Activated CD8-positive, alpha-beta memory T cell treated with anti-CD3 and anti-CD28 coated beads, Interleukin-2, amount 50 U/mL, for 1 hour (primary cell): ENCODE measurements around the gene AP4M1.
A peak's percentile ranks its signal among the peaks of the same experiment; 100 is the strongest.
"Not testable (repeated sequence)": the region's sequence is repeated elsewhere in the genome, so short reads cannot be mapped to it uniquely, and the experiment has no call there.

Experiments
- DNase-seq: peaks from one replicate; pipeline ENCODE4 v3.0.0-alpha.2; 2020; ENCODE audit errors: extremely low read depth

The AP4M1 gene

DNA sequence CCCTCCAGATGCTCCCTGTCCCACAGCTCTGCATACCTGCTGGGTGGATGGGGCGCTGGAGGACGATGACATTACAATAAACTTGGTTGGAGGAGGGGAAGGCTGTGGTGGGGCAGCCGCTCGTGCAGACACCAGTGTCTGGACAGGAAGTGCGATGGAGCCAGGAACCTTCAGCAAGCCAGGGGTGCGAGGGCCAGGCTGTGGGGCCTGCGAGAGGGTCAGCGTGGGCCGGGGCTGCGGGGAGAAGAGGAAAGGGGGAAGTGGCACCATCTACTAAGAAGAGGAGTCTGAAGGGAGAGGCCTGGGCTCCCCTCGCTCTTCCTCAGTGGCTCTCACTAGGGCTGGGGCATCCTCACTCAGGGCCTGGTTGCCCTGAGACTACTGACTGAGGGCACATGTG is 6.4 kb downstream of the AP4M1 start:
- DNase-seq, result no peak

DNA sequence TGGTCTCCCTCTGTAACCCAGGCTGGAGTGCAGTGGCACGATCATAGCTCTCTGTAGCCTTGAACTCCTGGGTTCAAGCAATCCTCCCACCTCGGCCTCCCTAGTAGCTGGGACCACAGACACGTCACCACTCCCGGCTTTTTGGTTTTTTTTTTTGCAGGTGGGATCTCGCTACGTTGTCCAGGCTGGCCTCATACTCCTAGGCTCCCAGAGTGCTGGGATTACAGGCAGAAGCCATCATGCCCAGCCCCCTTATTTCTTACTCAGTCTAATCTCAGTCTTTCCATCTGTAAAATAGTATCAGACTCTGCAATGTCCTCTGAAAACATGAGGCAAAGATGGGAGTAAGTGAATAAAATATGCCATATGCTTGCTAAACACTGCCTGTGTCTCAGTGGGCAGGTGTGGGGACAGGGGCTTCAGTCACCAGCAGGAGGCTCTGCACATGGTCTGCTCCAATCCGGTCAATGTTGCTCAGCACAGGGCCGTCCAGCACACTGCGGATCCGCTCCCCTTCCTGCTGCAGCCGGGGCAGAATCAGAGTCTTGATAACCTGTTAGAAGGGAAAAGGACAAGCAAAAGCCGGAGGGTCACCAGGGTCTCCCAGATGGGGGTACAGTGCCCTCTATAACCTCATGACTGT is 8.2 kb downstream of the AP4M1 start:
- DNase-seq, result no peak

DNA sequence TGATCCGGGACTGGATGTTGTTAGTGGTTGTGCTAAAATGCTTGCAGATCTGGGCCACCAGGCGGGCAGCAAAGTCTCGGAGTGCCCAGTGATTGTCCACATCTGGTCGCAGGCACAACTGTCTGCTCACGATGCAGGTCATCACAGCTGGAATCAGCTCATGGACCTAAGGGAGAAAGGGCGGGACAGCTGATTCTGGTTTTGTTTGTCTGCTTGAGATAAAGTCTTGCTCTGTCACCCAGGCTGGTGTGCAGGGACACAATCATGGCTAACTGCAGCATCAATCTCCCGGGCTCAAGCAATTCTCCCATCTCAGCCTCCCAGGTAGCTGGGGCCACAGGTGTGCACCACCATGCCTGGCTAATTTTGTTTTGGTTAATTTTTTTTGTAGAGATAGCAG is 9.7 kb downstream of the AP4M1 start:
- DNase-seq, result no peak

DNA sequence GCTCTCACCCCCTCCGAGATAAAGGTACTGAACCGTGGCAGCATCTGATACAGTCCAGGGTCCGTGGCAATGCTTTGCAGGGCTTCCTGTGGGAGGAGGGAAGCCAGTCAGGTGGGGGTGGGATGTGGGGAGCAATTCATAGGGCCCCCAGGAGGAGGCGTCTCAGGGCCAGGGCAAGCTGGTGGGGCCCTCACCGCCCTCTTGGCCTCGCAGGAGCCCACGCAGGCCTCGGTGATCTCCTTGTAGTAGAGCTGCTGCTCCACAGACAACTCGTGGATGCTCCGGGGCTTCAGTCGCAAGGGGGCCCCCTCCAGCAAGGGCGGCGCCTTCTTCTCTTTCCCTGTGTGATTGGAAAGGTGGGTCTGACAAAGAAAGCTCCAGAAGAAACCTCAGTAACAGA is 10.5 kb downstream of the AP4M1 start:
- no peak for DNase-seq

DNA sequence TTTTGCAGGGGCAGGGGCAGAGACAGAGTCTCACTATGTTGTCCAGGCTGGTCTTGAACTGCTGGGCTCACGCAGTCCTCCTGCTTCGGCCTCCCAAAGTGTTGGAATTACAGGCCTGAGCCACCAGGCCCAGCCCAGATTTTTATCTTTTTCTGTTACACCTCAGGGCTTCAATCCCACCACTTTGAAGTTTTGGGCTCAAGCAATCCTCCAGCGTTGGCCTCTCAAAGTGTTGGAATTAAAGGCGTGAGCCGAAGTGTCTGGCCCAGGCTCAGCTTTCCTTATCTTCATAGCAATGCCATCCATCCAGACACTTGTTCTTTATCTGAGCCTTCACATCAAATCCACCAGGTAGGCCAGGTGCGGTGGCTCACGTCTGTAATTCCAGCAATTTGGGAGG is 13.6 kb downstream of the AP4M1 start:
- DNase-seq, result no peak

DNA sequence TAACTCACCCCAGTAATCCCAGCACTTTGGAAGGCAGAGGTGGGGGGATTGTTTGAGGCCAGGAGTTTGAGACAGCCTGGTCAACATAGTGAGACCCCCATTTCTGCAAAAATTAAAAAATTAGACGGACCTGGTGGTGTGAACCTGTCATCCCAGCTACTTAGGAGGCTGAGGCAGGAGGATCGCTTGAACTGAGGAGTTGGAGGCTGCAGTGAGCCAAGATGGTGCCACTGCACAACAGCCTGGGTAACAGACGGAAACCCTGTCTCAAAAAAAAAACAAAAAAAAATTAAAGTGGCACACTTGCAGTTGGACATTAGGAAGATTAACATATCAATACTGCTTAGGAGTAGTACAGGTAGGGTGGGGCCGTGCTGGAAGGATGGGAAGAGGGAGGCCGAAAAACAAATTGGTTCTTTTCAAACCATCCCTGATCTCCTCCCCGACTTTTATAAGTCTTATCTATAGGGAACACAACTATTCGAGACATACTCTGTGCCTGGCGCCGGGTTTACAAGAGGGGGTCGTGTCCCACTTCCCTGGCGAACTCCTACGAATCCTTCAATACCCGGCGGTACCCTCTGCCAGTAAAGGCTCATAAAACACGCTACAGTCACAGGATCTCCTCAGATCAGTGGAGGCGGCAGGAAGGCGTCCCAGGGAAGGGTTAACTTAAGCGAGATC is 17.1 kb downstream of the AP4M1 start:
- no peak for DNase-seq

DNA sequence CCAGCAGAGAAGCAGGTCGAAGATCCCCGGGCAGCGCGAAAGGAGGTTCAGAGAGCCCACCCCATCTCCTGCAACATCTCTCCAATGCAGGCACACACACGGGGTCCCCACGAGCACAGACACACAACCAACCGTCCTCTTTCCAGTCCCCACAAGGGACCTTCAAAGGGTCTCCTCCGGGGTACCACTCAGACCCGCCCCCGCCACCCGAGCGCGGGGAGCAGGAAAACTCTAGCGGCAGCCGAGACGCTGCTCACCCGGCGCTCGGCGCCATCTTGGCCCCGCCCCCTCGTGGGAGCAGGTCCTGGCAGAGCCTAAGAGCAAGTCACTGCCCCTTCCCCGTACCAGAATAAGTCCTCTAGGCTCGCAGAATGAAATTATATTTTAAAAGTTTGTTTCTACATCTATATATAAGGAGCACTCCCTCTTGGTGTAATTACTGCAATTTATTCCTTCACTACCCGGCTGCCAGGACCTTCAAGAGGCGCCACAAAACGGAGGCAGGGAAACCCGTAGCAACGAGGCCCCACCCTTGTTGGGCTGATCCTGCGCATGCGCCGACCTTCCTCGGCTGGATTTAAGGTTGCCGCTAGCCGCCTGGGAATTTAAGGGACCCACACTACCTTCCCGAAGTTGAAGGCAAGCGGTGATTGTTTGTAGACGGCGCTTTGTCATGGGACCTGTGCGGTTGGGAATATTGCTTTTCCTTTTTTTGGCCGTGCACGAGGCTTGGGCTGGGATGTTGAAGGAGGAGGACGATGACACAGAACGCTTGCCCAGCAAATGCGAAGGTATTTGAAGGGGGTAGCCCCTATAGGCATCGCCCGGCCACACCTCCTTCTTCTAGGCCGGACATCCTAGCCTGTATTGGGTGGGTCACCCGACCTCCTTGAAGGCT is 17.9 kb downstream of the AP4M1 start, which contains the start of the genes CNPY4 and TAF6:
Gene CNPY4, plus strand, starts transcription at position 563 of the 898 bp plus-strand sequence. Its CDS starts 111 bp downstream, at position 674.
Gene TAF6, minus strand, starts transcription at position 287 of the 898 bp plus-strand sequence. CDS start 5,149 bp downstream, outside the sequence.
- peak; percentile 95 for DNase-seq

DNA sequence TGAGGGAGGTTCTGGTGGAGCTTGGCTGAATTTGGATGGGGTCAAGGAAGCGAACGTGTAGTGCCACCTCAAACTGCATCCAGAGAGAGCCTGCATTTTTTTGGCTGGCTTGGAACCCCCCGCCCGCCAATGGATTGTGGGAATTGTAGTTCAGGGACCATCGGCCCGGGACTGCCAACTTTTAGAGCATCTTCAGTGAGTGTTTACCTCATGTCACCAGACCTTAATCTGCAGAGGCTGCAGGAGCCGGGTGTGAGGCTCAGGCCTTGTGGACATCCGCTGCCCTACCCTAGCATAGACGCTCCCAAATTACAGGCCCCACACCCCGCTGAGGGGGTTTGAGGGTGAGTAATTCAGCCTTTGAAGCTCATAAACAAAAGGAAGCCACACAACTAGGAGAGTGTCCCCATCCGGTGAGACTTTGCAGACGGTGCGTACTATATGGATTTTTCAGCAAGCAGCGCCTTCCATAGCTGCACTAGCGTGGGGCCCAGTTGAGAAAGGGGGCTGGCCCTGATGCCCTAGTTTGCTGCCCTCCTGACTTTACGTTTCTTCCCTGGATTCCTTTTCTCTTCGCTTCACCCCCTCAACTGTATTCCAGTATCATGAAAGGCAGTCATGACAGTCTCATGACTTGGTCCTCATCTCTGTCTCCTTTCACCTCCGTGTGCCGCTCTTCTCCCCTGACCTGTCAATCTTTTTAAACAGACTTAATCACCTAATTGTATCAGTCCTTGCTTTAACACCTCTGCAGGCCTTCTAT is 18.7 kb downstream of the AP4M1 start:
- DNase-seq, result peak; percentile 28

DNA sequence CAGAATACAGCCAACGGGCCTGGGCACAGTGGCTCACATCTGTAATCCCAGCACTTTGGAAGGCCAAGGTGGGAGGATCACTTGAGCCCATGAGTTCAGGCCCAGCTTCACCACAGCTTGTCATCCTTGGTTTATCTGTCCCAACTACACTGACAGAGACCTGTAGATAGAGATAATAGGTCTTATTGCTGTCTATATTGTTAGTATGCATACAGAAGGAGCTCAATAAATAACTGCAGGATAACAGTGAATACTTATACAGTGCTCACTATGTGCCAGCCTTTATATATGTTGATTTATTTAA is 19.2 kb downstream of the AP4M1 start:
- DNase-seq, result no peak

DNA sequence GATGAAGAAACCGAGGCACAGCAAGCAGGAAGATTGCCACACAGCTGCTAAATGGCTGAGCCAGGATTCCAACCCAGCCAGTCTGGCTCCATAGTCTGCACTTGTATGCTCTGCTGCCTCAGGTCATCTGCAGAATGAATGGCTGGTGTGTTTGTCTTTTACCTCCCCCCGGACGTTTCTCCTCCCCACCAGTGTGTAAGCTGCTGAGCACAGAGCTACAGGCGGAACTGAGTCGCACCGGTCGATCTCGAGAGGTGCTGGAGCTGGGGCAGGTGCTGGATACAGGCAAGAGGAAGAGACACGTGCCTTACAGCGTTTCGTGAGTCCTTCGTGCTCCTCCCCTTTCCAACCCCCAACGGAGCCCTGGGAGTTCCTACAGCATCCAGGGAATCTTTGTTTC is 20.6 kb downstream of the AP4M1 start:
- no peak for DNase-seq

DNA sequence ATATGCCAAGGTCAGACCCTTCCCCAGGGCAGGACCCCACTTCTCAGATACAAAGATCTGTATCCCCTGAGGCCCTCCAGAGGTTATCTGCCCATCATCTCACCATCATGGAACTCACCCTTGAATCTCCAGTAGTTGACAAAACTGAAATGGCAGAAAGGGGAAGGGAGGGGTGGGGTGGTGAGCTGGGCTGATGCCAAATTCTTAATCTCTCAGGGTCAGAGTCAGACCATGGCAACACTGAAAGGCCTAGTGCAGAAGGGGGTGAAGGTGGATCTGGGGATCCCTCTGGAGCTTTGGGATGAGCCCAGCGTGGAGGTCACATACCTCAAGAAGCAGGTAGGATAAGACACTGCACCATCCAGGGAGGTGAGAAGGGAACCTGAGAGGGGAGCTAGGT is 21.1 kb downstream of the AP4M1 start:
- DNase-seq, result no peak

DNA sequence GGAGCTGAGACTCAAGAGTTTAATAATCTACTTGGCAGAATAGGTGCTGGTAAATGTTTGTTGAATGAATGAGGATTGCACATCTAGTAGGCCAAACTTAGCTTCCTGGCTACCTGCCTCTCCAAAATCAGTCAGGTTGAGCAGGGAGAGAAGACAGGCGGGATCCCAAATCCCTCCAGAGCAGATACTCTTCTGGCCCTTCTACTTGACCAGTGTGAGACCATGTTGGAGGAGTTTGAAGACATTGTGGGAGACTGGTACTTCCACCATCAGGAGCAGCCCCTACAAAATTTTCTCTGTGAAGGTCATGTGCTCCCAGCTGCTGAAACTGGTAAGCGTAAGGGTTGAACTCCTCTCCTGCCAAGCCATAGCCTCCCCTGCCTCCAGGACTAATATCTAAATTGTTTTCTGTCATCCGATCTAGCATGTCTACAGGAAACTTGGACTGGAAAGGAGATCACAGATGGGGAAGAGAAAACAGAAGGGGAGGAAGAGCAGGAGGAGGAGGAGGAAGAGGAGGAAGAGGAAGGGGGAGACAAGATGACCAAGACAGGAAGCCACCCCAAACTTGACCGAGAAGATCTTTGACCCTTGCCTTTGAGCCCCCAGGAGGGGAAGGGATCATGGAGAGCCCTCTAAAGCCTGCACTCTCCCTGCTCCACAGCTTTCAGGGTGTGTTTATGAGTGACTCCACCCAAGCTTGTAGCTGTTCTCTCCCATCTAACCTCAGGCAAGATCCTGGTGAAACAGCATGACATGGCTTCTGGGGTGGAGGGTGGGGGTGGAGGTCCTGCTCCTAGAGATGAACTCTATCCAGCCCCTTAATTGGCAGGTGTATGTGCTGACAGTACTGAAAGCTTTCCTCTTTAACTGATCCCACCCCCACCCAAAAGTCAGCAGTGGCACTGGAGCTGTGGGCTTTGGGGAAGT is 23.1 kb downstream of the AP4M1 start:
- DNase-seq, result no peak

DNA sequence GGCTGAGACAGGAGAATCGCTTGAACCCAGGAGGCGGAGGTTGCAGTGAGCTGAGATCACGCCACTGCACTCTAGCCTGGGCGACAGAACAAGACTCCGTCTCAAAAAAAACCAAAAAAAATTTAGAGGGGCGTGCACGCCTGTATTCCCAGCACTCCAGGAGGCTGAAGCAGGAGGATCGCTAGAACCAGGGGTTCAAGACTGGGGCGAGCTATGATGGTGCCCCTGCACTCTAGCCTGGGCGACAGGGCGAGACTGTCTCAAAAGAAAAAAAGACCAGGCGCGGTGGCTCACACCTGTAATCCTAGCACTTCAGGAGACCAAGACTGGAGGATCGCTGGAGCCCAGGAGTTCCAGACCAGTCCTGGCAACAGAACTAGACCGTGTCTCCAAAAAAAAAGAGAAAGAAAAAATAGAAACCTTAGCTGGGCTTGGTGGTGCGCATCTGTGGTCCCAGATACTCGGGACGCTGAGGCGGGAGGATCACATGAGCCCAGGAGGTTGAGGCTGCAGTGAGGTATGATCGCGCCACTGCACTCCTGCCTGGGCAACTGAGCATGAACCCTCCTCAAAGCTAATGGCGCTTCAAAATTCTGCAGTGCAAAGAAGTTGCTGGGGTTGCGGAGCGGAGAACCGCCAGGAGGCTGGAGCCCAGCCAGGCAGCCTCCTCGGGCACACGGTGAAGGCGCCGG is 24.9 kb downstream of the AP4M1 start:
- no peak for DNase-seq

DNA sequence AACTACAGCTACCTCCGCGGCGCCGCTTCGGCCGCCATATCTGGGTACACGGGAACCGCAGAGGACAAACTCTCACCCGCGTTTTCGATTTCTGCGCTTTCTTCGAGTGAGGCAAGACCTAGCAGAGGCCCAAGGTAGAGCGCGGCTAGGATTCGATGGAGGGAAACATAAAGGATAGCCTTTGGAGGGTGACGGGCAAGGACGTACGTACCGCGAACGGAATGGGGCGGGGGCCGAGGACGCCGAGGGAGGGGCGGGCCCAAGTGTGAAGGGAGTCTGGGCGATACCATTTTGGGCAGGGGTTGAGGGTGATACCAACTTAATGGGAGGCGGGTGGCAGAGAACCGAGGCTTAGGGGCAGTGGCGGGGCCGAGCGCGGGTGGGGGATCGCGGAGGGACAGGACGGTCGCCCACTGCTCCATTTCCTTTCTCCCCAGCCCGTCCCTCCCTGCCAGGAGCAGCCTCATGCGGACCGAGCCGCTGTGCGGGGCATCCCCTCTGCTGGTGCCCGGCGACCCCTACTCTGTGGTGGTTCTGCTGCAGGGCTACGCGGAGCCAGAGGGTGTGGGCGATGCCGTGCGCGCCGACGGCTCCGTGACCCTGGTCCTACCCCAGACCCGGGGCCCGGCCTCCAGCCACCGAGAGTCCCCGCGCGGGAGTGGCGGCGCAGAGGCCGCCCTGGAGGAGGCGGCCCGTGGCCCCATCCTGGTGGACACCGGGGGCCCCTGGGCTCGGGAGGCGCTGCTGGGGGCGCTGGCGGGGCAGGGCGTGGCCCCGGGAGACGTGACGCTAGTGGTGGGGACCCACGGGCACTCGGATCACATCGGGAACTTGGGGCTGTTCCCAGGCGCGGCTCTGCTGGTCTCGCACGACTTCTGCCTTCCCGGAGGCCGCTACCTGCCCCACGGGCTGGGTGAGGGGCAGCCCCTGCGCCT is 25.8 kb downstream of the AP4M1 start, which contains the start of gene MBLAC1:
Gene MBLAC1, plus strand, starts transcription at position 37 of the 935 bp plus-strand sequence. Its CDS starts 429 bp downstream, at position 466.
- DNase-seq, result peak; percentile 86

DNA sequence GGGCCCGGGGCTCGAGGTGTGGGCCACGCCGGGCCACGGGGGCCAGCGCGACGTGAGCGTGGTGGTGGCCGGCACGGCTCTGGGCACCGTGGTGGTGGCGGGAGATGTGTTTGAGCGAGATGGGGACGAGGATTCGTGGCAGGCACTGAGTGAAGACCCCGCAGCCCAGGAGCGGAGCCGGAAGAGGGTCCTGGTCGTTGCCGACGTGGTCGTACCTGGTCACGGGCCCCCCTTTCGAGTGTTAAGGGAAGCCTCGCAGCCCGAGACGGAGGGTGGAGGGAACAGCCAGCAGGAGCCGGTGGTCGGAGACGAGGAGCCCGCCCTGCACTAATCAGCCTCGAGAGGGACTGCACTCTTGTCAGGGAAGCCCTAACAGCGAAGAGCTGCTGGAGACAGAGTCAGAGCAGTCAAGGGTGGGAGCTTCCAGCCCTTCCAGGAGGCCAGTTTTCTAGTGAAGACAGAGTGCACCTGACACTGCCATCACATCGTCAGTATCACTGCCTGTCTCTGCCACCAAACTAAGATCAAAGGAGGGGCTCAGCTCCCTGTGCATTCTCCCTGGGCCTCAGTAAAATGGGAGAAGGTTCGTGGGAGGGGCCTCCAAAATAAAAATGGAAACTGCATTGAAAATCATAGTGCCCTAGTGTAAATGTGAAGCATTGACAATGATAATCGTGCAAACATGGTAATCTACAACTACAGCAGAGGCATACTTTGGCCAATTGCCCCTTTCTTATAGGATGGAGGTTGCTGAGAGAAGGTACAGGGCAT is 26.6 kb downstream of the AP4M1 start:
- DNase-seq, result no peak

DNA sequence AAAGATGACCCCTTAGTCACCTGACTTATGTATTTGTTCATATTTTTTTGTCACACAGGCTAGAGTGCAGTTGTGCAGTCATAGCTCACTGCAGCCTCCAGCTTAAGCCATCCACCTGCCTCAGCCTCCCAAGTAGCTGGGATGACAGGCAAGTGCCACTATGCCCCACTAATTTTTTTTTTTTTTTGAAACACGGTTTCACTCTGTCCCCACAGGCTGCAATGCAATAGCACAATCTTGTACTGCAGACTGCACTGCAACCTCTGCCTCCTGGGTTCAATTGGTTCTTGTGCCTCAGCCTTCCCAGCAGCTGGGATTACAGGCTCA is 27.2 kb downstream of the AP4M1 start:
- DNase-seq, result no peak

DNA sequence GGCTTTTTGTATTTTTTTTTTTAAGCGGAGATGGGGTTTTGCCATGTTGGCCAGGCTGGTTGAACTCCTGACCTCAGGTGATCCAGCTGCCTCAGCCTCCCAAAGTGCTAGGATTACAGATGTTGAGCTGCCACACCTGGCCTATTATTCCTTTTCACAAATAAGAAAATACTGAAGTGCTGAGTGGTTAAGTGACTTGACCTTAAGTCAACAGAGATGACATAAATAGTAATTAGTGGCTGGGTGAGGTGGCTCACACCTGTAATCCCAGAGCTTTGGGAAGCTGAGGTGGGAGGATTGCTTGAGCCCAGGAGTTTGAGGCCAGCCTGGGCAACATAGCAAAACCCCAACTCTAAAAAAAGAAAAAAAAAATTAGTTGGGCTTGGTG is 28.8 kb downstream of the AP4M1 start:
- not testable (repeated sequence) for DNase-seq
